SK-N-SH (cell line): ENCODE data around the gene RND2. TPM values are rescaled to one million over a fixed set of nuclear protein-coding genes. Genes with fewer than 3 reads are reported as not detected.
A peak's percentile ranks its signal among the peaks of the same experiment; 100 is the strongest.

Source experiments
- CTCF ChIA-PET: fragments of 300-600, 350-600 bp; formaldehyde crosslinking; extraction: SDS; loops from one replicate; lab custom pipeline; 2021; lab: Yijun Ruan, JAX
- POLR2A ChIA-PET: fragments of 350-600 bp; sonication (Branson Sonifier 250); formaldehyde crosslinking; extraction: SDS; loops from one replicate; lab custom pipeline; 2020; ENCODE audit warnings: antibody characterized with exemption, inconsistent platforms; lab: Yijun Ruan, JAX
- DNase-seq: peaks from one replicate; pipeline ENCODE4 v3.0.0; 2012
- H2AFZ ChIP-seq: fragments of 200-600 bp; sonication (generic); 2 replicates; pipeline ENCODE4 v1.8.1; 2016; ENCODE audit warnings: antibody characterized with exemption, mild to moderate bottlenecking, low read depth
- H3F3A ChIP-seq: fragments of 200-600 bp; sonication (generic); replicated peaks from 2 replicates; pipeline ENCODE3; 2016; ENCODE audit warnings: antibody characterized with exemption, mild to moderate bottlenecking; ENCODE audit not compliant: insufficient read depth
- H3K27ac ChIP-seq, 2 experiments: fragments of 200-500 bp in 1 of 2; fragments of 200-600 bp in 1 of 2; sonication (Bioruptor generic) in 1 of 2; sonication (generic), shearing (Covaris generic) in 1 of 2; 2 replicates each; pipeline versions ENCODE4 v1.5.1 to v1.6.1; 2014 to 2016; ENCODE audit warnings: low read depth in 2 of 2, inconsistent platforms in 1 of 2, low read length in 1 of 2, mild to moderate bottlenecking in 1 of 2, mixed read lengths in 1 of 2
- H3K27me3 ChIP-seq: fragments of 200-600 bp; sonication (generic), shearing (Covaris generic); 2 replicates; pipeline ENCODE4 v1.6.1; 2016; ENCODE audit warnings: mixed run types; ENCODE audit not compliant: insufficient read depth
- H3K36me3 ChIP-seq, 2 experiments: fragments of 200-500 bp in 1 of 2; fragments of 200-600 bp in 1 of 2; sonication (Bioruptor generic) in 1 of 2; sonication (generic) in 1 of 2; replicated peaks in 1 of 2; 2 replicates each; pipeline versions ENCODE3 to v1.5.1; 2014 to 2016; ENCODE audit warnings: low read length in 1 of 2, mild to moderate bottlenecking in 1 of 2; ENCODE audit not compliant: insufficient read depth in 2 of 2, control insufficient read depth in 1 of 2
- H3K4me1 ChIP-seq, 2 experiments: fragments of 200-500 bp in 1 of 2; fragments of 200-600 bp in 1 of 2; sonication (Bioruptor generic) in 1 of 2; sonication (generic), shearing (Covaris generic) in 1 of 2; 2 replicates each; pipeline versions ENCODE4 v1.5.1 to v1.6.1; 2014 to 2016; ENCODE audit warnings: low read depth in 1 of 2, low read length in 1 of 2, mixed run types in 1 of 2; ENCODE audit not compliant: insufficient read depth in 2 of 2, control insufficient read depth in 1 of 2
- H3K4me2 ChIP-seq: fragments of 200-600 bp; sonication (generic), shearing (Covaris generic); 2 replicates; pipeline ENCODE4 v1.6.1; 2017; ENCODE audit warnings: mixed run types
- H3K4me3 ChIP-seq, 2 experiments: fragments of 200-500 bp in 1 of 2; fragments of 200-600 bp in 1 of 2; sonication (Bioruptor generic) in 1 of 2; sonication (generic), shearing (Covaris generic) in 1 of 2; 2 replicates each; pipeline versions ENCODE4 v1.5.1 to v1.8.1; 2014 to 2016; ENCODE audit warnings: low read depth in 2 of 2, inconsistent platforms in 1 of 2, low read length in 1 of 2, mild to moderate bottlenecking in 1 of 2, mixed read lengths in 1 of 2, moderate library complexity in 1 of 2
- H3K79me2 ChIP-seq: fragments of 200-600 bp; sonication (generic); 2 replicates; pipeline ENCODE4 v1.8.1; 2017; ENCODE audit warnings: mild to moderate bottlenecking; ENCODE audit not compliant: insufficient read depth
- H3K9ac ChIP-seq: fragments of 200-600 bp; sonication (generic); 2 replicates; pipeline ENCODE4 v1.6.1; 2017; ENCODE audit warnings: mixed run types
- H3K9me2 ChIP-seq: fragments of 200-600 bp; sonication (generic); 2 replicates; pipeline ENCODE4 v1.6.1; 2017; ENCODE audit warnings: mixed run types
- H3K9me3 ChIP-seq: fragments of 200-600 bp; sonication (generic); 2 replicates; pipeline ENCODE4 v1.6.1; 2017; ENCODE audit warnings: mixed run types, mild to moderate bottlenecking, moderate library complexity
- H4K20me1 ChIP-seq: fragments of 200-600 bp; sonication (generic); 2 replicates; pipeline ENCODE4 v1.6.1; 2017; ENCODE audit warnings: mild to moderate bottlenecking, mixed run types; ENCODE audit not compliant: insufficient read depth
- CHD2 ChIP-seq: fragments of 150-350 bp; IDR thresholded peaks from 2 replicates; pipeline ENCODE4 v1.6.1; 2018; ENCODE audit warnings: low read length; ENCODE audit not compliant: partially characterized antibody
- ELF1 ChIP-seq: IDR thresholded peaks from 2 replicates; pipeline ENCODE4 v1.4.0; 2012
- EP300 ChIP-seq, 2 experiments: IDR thresholded peaks; 2 replicates each; pipeline versions ENCODE4 v1.4.0 to v1.6.1; 2012; ENCODE audit warnings: borderline replicate concordance in 1 of 2, low read depth in 1 of 2, low read length in 1 of 2
- FOXJ3 ChIP-seq: sonication (generic); formaldehyde crosslinking; IDR thresholded peaks from 2 replicates; pipeline ENCODE4 v1.5.1; 2020; ENCODE audit warnings: mild to moderate bottlenecking, missing genetic modification reagents
- MAX ChIP-seq: IDR thresholded peaks from 2 replicates; pipeline ENCODE4 v1.4.0; 2012; ENCODE audit warnings: low read depth
- MEF2A ChIP-seq: IDR thresholded peaks from 2 replicates; pipeline ENCODE4 v1.4.0; 2012; ENCODE audit warnings: low read depth, borderline replicate concordance
- MXI1 ChIP-seq: IDR thresholded peaks from 2 replicates; pipeline ENCODE4 v1.6.1; 2012; ENCODE audit warnings: mild to moderate bottlenecking, low read depth, low read length, improper control_type of control experiment
- NRF1 ChIP-seq: IDR thresholded peaks from 2 replicates; pipeline ENCODE4 v1.6.1; 2012; ENCODE audit warnings: low read depth, mild to moderate bottlenecking, low read length
- RAD21 ChIP-seq: IDR thresholded peaks from 2 replicates; pipeline ENCODE4 v1.6.1; 2012; ENCODE audit warnings: mild to moderate bottlenecking, low read length
- RCOR1 ChIP-seq: fragments of 150-350 bp; IDR thresholded peaks from 2 replicates; pipeline ENCODE4 v1.6.1; 2017; ENCODE audit warnings: antibody characterized with exemption, low read length
- RXRA ChIP-seq: IDR thresholded peaks from 2 replicates; pipeline ENCODE4 v1.4.0; 2012; ENCODE audit warnings: low read depth, mild to moderate bottlenecking, borderline replicate concordance
- SMC3 ChIP-seq: IDR thresholded peaks from 2 replicates; pipeline ENCODE4 v1.6.1; 2012; ENCODE audit warnings: low read depth, low read length, improper control_type of control experiment
- TAF1 ChIP-seq: IDR thresholded peaks from 2 replicates; pipeline ENCODE4 v1.6.1; 2012; ENCODE audit warnings: low read depth, mild to moderate bottlenecking, low read length, moderate library complexity, borderline replicate concordance
- TEAD4 ChIP-seq: IDR thresholded peaks from 2 replicates; pipeline ENCODE4 v1.4.0; 2012; ENCODE audit warnings: mild to moderate bottlenecking, borderline replicate concordance; ENCODE audit not compliant: insufficient read depth
- USF1 ChIP-seq: IDR thresholded peaks from 2 replicates; pipeline ENCODE4 v1.4.0; 2012; ENCODE audit warnings: low read depth, borderline replicate concordance
- ZBTB33 ChIP-seq: IDR thresholded peaks from 2 replicates; pipeline ENCODE4 v1.4.0; 2012; ENCODE audit warnings: low read depth, borderline replicate concordance
- WGBS: methylation state at CpG from one replicate; pipeline ENCODE4 v1.1.6; 2017; ENCODE audit warnings: low lambda C conversion rate; 5-methylcytosine and 5-hydroxymethylcytosine counted together
- polyA plus RNA-seq, 3 experiments: library from polyadenylated mRNA; depleted of rRNA; stranded (reverse); fragments of >200 nt; gene quantifications; 2 replicates each; pipeline ENCODE4 v1.2.3, GENCODE V29; 2012

Gene RND2
- polyA plus RNA-seq, 1 of the 3 experiments (the other 2 are of a cell fraction): 8.9 TPM

- Histone ChIP-seq H3K4me2 (peak overlapping the region; percentile 83), H3K9me3 (no peaks in the 10 kb centered on the region), H4K20me1 (no peaks in the 10 kb centered on the region), H2AFZ (peak overlapping the region; percentile 76; the same call in 1 of the 2 replicates)
- TF ChIP-seq TEAD4 (no peak), RXRA (no peak), TAF1 (no peak), MAX (no peak), EP300 (IDR thresholded peaks at IDR 0.05; ENCODE audit: borderline replicate concordance in 1 of 2, low read depth in 1 of 2, low read length in 1 of 2) (no peak), MXI1 (no peak), RCOR1 (no peak), CHD2 (no peak), FOXJ3 (CRISPR knock-in tag) (no peak), ZBTB33 (no peak), ELF1 (no peak), MEF2A (no peak), SMC3 (no peak), NRF1 (no peak), USF1 (no peak), RAD21 (no peak)
- TF ChIP-seq, all 33 proteins: peak for 0
- Histone ChIP-seq H3K4me1 (peaks cover 0 to 7% of the 10 kb centered on the region in 2 experiments; a peak in 1 of 4 replicates), H3F3A (peaks cover 6% of the 10 kb centered on the region), H3K27ac (peak overlapping the region in 1 of 2 experiments; percentile 60; a peak in 1 of 4 replicates), H3K9ac (peak overlapping the region; percentile 36; the same call in 1 of the 2 replicates), H3K9me2 (no peaks in the 10 kb centered on the region), H3K4me3 (peak overlapping the region; percentile 56 to 63), H3K79me2 (peaks cover 16% of the 10 kb centered on the region), H3K27me3 (no peaks in the 10 kb centered on the region), H3K36me3 (no peaks in the 10 kb centered on the region)
- no peak for DNase-seq
- WGBS: 17% methylated on average over 26 of the region's 27 CpGs
- ChIA-PET CTCF (interaction anchor here (0.9 to 2.3 kb wide), 5 partner anchors 9 to 57 kb away, joined by 3 to 17 read pairs (median 3); partner anchors contain the start of gene RPL27), POLR2A (interaction anchor here (1.6 to 2.0 kb wide), 3 partner anchors 9 to 146 kb away, joined by 9 to 20 read pairs (median 9); partner anchors contain the start of genes NBR1 and RPL27)
Measured at GRCh38 chr17:43025290-43025657, 243 bp downstream of the RND2 start.
